Measurements from ENCODE around the gene PDLIM5.

The PDLIM5 gene

GRCh38 chr4:94412658-94413038 lies 39.1 kb upstream of the PDLIM5 start:
- FAIRE-seq (no peak), DNase-seq (ENCODE audit: insufficient read length) (no peak)
- TF ChIP-seq POLR2A (IDR thresholded peaks at IDR 0.05; ENCODE audit: low read depth, low read length) (no peak), TAF1 (IDR thresholded peaks at IDR 0.05; ENCODE audit: borderline replicate concordance, low read depth, low read length) (no peak), POLR2AphosphoS5 (IDR thresholded peaks at IDR 0.05; ENCODE audit: low read depth, low read length) (no peak)

GRCh38 chr4:94413085-94413840 lies 38.5 kb upstream of the PDLIM5 start:
- TF ChIP-seq POLR2A (IDR thresholded peaks at IDR 0.05; ENCODE audit: low read depth, low read length) (no peak), TAF1 (IDR thresholded peaks at IDR 0.05; ENCODE audit: borderline replicate concordance, low read depth, low read length) (no peak), POLR2AphosphoS5 (IDR thresholded peaks at IDR 0.05; ENCODE audit: low read depth, low read length) (no peak)
- no peak for DNase-seq (ENCODE audit: insufficient read length)
- FAIRE-seq = no peak

DNA sequence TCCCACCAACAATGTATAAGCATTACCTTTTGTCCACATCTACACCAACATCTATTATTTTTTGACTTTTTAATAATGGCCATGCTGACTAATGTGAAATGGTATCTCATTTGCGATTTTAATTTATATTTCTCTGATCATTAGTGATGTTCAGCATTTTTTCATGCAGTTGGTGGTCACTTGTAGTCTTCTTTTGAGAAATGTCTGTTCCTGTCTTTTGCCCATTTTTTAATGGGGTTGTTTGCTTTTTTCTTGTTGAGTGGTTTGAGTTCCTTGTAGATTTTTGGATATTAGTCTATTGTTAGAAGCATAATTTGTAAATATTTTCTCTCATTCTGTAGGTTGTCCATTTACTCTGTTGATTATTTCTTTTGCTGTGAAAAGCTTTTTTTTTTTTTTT lies 36.8 kb upstream of the PDLIM5 start:
- FAIRE-seq (no peak), DNase-seq (ENCODE audit: insufficient read length) (no peak)
- TF ChIP-seq POLR2A (IDR thresholded peaks at IDR 0.05; ENCODE audit: low read depth, low read length) = no peak
- TF ChIP-seq POLR2AphosphoS5 (IDR thresholded peaks at IDR 0.05; ENCODE audit: low read depth, low read length) = no peak
- TF ChIP-seq TAF1 (IDR thresholded peaks at IDR 0.05; ENCODE audit: borderline replicate concordance, low read depth, low read length) = no peak

- DNase-seq (ENCODE audit: insufficient read length) (no peak), FAIRE-seq (no peak)
- TF ChIP-seq POLR2A (IDR thresholded peaks at IDR 0.05; ENCODE audit: low read depth, low read length) (no peak), TAF1 (IDR thresholded peaks at IDR 0.05; ENCODE audit: borderline replicate concordance, low read depth, low read length) (no peak), POLR2AphosphoS5 (IDR thresholded peaks at IDR 0.05; ENCODE audit: low read depth, low read length) (no peak)
These were observed 36.3 kb upstream of the PDLIM5 start for GRCh38 chr4:94415448-94415847.

GRCh38 chr4:94416335-94416734 lies 35.4 kb upstream of the PDLIM5 start:
- DNase-seq (ENCODE audit: insufficient read length) (no peak), FAIRE-seq (no peak)
- TF ChIP-seq POLR2AphosphoS5 (IDR thresholded peaks at IDR 0.05; ENCODE audit: low read depth, low read length) = no peak
- no peak for TF ChIP-seq POLR2A (IDR thresholded peaks at IDR 0.05; ENCODE audit: low read depth, low read length)
- no peak for TF ChIP-seq TAF1 (IDR thresholded peaks at IDR 0.05; ENCODE audit: borderline replicate concordance, low read depth, low read length)

- DNase-seq (ENCODE audit: insufficient read length) (no peak), FAIRE-seq (no peak)
- TF ChIP-seq TAF1 (IDR thresholded peaks at IDR 0.05; ENCODE audit: borderline replicate concordance, low read depth, low read length) (no peak), POLR2A (IDR thresholded peaks at IDR 0.05; ENCODE audit: low read depth, low read length) (no peak), POLR2AphosphoS5 (IDR thresholded peaks at IDR 0.05; ENCODE audit: low read depth, low read length) (no peak)
These were observed 34.8 kb upstream of the PDLIM5 start for GRCh38 chr4:94416981-94417380.

- DNase-seq (ENCODE audit: insufficient read length) = no peak
- TF ChIP-seq POLR2A (IDR thresholded peaks at IDR 0.05; ENCODE audit: low read depth, low read length) = no peak
- no peak for TF ChIP-seq POLR2AphosphoS5 (IDR thresholded peaks at IDR 0.05; ENCODE audit: low read depth, low read length)
- no peak for TF ChIP-seq TAF1 (IDR thresholded peaks at IDR 0.05; ENCODE audit: borderline replicate concordance, low read depth, low read length)
- no peak for FAIRE-seq
These were observed 32.2 kb upstream of the PDLIM5 start for GRCh38 chr4:94419549-94419948.

GRCh38 chr4:94419956-94420355 lies 31.8 kb upstream of the PDLIM5 start:
- FAIRE-seq (no peak), DNase-seq (ENCODE audit: insufficient read length) (no peak)
- no peak for TF ChIP-seq POLR2A (IDR thresholded peaks at IDR 0.05; ENCODE audit: low read depth, low read length)
- TF ChIP-seq POLR2AphosphoS5 (IDR thresholded peaks at IDR 0.05; ENCODE audit: low read depth, low read length) = no peak
- no peak for TF ChIP-seq TAF1 (IDR thresholded peaks at IDR 0.05; ENCODE audit: borderline replicate concordance, low read depth, low read length)

DNA sequence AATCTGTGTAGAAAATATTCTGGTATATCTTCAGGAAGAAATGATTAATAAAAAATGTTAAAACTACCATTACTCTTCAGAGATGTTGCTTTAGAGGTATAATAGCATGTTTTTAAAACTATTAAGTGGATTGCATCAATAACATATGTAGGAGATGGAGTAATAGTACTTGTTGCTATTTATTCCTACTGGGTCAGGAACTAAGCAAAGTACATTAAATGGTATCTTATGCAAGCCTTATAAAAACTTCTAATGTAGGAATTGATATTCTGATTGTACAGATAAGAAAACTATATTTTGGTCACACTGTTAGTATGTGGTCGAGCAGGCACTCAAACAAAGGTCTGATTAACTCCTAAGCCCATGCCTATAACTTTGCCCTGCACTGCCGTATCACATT lies 31.4 kb upstream of the PDLIM5 start:
- FAIRE-seq (no peak), DNase-seq (ENCODE audit: insufficient read length) (no peak)
- TF ChIP-seq POLR2A (IDR thresholded peaks at IDR 0.05; ENCODE audit: low read depth, low read length) (no peak), TAF1 (IDR thresholded peaks at IDR 0.05; ENCODE audit: borderline replicate concordance, low read depth, low read length) (no peak), POLR2AphosphoS5 (IDR thresholded peaks at IDR 0.05; ENCODE audit: low read depth, low read length) (no peak)

- TF ChIP-seq POLR2AphosphoS5 (IDR thresholded peaks at IDR 0.05; ENCODE audit: low read depth, low read length) (no peak), TAF1 (IDR thresholded peaks at IDR 0.05; ENCODE audit: borderline replicate concordance, low read depth, low read length) (no peak), POLR2A (IDR thresholded peaks at IDR 0.05; ENCODE audit: low read depth, low read length) (no peak)
- no peak for DNase-seq (ENCODE audit: insufficient read length)
- no peak for FAIRE-seq
These were observed 25.0 kb upstream of the PDLIM5 start for GRCh38 chr4:94426783-94427182.

GRCh38 chr4:94428884-94429283 lies 22.9 kb upstream of the PDLIM5 start:
- FAIRE-seq (no peak), DNase-seq (ENCODE audit: insufficient read length) (no peak)
- TF ChIP-seq TAF1 (IDR thresholded peaks at IDR 0.05; ENCODE audit: borderline replicate concordance, low read depth, low read length) = no peak
- TF ChIP-seq POLR2AphosphoS5 (IDR thresholded peaks at IDR 0.05; ENCODE audit: low read depth, low read length) = no peak
- no peak for TF ChIP-seq POLR2A (IDR thresholded peaks at IDR 0.05; ENCODE audit: low read depth, low read length)

DNA sequence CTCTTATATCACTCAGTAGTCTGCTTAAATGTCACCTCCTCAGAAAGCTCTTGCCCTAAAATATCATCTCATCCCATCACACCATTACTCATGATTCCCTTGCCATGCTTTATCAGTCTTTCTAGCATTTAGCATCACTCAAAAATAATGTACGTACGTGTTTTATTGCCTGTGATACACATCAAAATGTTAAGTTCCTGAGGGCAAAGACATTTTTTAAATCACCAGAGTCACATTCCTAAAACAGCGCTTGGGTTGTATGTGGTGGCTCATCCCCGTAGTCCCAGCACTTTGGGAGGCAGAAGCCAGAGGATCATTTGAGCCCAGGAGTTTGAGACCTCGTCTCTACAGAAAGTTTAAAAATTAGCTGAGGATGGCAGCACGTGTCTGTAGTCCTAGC lies 21.3 kb upstream of the PDLIM5 start:
- no peak for DNase-seq (ENCODE audit: insufficient read length)
- FAIRE-seq = no peak
- no peak for TF ChIP-seq POLR2A (IDR thresholded peaks at IDR 0.05; ENCODE audit: low read depth, low read length)
- no peak for TF ChIP-seq POLR2AphosphoS5 (IDR thresholded peaks at IDR 0.05; ENCODE audit: low read depth, low read length)
- no peak for TF ChIP-seq TAF1 (IDR thresholded peaks at IDR 0.05; ENCODE audit: borderline replicate concordance, low read depth, low read length)

All from GM12892 (cell line).